Esophagus squamous epithelium (tissue), 4 donors: ENCODE measurements around the gene PLSCR2.
"Not testable (repeated sequence)": the region's sequence is repeated elsewhere in the genome, so short reads cannot be mapped to it uniquely, and the experiment has no call there.

Experiments
- POLR2A ChIP-seq, 4 donors: fragments of 450-650 bp; IDR thresholded peaks; one replicate each; pipeline ENCODE4 v1.6.1; 2017; ENCODE audit warnings: antibody characterized with exemption in 4 of 4, mild to moderate bottlenecking in 4 of 4, moderate library complexity in 3 of 4
- TF ChIP-seq, protein P1 (sequence below), 6 experiments: fragments of 450-650 bp in 4 of 6; fragments of 200-600 bp in 2 of 6; sonication (generic) in 2 of 6; IDR thresholded peaks; one replicate each; pipeline ENCODE4 v1.5.1; 2016 to 2019; ENCODE audit warnings: antibody characterized with exemption in 6 of 6, mild to moderate bottlenecking in 4 of 6, moderate library complexity in 4 of 6

DNA sequence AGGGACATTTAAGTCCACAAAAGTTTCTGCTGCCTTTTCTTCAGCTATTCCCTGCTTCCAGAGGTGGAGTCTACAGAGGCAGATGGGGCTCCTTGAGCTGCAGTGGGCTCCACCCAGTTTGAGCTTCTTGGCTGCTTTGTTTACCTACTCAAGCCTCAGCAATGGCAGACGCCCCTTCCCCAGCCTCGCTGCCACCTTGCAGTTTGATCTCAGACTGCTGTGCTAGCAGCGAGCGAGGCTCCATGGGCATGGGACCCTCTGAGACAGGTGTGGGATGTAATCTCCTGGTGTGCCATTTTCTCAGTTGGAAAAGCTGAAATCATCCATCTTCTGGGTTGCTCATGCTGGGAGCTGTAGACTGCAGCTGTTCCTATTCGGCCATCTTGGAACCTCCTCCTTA is 29.1 kb downstream of the PLSCR2 start:
- TF ChIP-seq, protein P1, sequence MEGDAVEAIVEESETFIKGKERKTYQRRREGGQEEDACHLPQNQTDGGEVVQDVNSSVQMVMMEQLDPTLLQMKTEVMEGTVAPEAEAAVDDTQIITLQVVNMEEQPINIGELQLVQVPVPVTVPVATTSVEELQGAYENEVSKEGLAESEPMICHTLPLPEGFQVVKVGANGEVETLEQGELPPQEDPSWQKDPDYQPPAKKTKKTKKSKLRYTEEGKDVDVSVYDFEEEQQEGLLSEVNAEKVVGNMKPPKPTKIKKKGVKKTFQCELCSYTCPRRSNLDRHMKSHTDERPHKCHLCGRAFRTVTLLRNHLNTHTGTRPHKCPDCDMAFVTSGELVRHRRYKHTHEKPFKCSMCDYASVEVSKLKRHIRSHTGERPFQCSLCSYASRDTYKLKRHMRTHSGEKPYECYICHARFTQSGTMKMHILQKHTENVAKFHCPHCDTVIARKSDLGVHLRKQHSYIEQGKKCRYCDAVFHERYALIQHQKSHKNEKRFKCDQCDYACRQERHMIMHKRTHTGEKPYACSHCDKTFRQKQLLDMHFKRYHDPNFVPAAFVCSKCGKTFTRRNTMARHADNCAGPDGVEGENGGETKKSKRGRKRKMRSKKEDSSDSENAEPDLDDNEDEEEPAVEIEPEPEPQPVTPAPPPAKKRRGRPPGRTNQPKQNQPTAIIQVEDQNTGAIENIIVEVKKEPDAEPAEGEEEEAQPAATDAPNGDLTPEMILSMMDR (IDR thresholded peaks at IDR 0.05), result not testable (repeated sequence)
- not testable (repeated sequence) for TF ChIP-seq POLR2A (IDR thresholded peaks at IDR 0.05)
